Measurements from ENCODE around the gene NSMF.

Gene NSMF

DNA sequence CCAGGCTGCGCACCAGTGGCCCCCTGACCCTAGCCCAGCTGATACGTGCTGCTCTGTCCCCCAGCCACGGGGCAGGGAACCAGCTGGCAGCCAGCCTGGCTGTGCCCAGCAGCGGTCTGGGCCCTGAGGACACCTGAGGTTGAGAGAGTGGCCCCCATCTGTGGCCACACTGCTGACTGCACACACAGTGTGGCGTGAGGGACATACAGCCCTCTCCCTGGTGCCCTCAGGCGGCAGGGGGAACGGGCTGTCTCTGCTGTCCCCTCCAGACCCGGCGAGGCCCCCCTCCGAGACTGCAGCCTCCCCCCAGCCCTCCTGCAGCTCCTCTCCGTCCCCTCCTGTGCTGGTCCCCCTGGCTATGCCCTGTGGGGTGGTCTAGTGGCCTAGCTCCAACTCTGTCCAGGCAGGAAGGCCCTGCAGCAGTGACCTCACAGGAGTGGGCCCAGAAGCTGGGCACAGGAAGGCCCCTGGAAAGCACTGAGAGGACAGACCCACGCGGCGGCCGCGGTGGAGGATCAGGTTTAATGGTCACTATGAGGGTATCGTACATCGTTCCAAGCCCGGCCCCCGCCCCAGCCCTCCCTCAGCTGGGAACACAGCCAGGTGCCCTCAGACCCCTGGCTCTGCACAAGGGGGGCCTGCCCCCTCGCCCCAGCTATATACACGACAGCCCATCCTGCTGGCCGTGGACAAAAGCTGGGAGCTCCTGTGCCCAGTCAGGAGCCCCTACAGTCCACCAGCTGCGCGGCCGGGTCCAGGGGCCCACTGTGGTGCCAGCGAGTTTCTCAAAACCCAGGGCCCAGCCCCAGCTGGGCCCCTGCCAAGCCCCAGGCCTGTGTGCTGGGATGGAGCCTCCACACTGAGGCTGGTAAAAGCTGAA is 11.2 kb downstream of the NSMF start:
- no peak for DNase-seq

GRCh38 chr9:137446851-137447471 is 12.2 kb downstream of the NSMF start:
- peak; percentile 31 for DNase-seq

DNA sequence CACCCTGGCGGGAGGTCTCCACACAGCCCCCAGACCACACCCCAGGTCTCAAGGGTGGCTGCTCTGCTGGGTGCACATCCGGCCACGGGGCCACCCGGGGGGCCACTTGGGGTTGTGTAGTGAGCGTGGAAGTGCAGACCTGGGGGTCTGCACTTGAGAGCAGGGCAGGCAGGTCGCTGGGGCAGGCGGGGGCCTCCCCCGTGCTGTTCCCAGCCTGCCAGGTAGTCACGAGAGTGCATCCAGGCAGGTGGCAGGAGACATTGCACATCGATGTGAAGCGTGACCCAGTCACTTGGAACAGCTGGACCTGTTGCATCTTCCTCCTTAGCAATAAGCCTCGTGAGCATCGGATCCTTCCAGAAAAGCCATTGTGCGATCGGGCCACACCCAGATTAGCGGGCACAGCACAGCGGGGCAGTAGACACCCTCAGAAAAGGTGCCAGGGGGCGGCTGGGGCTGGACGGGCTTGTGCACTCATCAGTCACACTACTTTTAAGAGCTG is 13.2 kb downstream of the NSMF start:
- no peak for DNase-seq

DNA sequence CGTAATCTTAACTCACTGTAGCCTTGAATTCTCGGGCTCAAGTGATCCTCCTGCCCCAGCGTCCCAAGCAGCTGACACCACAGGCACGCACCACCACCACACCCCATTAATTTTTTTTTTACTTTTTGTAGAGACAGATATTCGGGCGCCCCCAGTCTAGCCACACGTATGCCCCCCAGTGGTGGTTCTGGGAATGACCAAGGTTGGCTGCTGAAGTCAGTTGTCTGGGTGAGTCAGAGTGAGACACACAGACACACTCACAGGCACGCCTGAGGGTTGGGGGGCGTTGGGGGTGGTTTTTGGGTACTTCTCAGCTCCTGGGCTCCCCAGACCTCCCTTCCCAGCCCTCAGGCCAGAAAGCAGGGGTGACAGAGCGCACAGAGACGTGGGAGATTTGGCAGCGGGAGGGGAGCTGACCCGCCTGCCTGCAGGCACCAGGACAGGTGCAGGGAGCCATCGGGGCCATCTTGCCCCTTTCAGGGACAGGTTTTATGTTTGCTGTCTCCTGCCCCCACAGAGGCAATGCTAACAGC is 13.8 kb downstream of the NSMF start:
- DNase-seq, result peak; percentile 77

DNA sequence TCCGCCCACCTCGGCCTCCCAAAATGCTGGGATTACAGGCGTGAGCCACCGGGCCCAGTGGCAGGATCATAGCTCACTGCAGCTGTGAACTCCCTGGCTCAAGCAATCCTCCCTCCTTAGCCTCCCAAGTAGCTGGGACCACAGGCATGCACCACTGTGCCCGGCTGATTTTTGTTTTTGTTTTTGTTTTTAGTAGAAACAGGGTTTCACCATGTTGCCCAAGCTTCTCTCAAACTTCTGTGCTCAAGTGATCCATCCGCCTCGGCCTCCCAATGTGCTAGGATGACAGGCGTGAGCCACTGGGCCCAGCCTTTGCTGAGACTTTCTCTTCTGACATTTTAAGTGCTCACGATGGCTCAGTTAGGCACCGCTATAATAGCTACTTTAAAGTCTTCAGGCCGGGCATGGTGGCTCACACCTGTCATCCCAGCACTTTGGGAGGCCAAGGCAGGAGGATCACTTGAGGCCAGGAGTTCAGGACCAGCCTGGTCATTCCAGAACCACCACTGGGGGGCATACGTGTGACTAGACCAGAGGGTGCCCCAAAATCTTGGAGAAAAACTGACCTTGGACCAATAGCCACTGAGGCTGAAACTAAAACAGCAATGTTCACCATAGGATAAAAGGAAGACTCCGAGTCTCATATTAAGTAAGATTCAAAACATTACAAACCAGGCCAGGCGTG is 14.9 kb downstream of the NSMF start:
- DNase-seq, result no peak

DNA sequence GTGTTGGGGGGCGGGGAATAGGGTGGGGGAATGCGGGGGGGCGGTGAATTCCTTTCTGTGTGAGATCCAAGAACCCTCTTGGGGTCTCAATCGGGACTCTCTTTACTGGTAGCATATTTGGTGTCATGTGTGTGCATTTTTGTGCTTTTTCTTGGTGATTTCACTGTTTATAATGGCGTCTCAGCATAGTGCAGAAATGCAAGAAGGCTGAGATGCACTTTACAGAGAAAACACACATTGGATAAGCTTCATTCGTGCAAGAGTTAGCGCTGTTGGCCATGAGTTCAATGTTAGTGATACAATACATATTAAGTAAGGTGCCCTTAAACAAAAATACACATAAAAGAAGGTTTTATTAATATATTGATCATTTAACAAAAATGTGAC is 17.2 kb downstream of the NSMF start:
- no peak for DNase-seq

DNA sequence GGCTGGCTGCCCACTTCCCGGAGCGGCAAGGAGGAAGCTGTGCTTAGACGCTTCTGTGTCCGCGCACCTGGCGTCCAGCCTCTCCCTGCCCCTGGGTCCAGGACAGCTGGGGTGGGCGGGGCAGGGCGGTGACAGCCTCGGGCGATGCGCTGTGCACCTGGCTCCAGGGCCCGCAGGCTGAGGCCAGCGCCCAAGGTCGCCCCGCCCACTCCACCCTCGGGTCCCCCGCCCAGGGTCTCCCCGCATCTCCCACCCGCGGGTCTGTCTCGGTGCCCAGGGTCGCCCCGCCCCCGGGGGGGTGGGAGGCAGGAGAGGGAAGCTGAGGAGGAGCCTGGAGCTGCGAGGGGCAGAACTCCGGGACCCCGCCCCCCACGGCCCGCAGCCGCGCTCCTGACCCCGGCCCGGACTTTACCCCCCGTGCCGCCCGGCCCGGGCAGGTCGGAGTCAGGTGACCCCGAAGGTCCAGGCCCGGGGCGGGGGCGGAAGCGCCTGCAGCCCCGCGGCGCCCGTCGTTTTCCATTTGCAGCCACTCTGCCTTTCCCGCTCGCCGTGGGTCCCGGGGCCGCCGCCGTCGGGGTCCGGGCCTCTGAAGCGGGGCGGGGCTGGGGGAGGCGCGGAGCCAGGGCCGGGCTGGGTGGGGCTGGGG is 17.7 kb downstream of the NSMF start, which contains the start of gene ENTPD8:
ENTPD8 (minus strand) TSS at position 69 of the 646 bp plus-strand sequence. CDS start 3,072 bp downstream, outside the sequence.
- no peak for DNase-seq

GRCh38 chr9:137439158-137439714 is 19.9 kb downstream of the NSMF start:
- DNase-seq, result no peak

- no peak for DNase-seq
Measured at GRCh38 chr9:137438591-137439157, 20.5 kb downstream of the NSMF start.

DNA sequence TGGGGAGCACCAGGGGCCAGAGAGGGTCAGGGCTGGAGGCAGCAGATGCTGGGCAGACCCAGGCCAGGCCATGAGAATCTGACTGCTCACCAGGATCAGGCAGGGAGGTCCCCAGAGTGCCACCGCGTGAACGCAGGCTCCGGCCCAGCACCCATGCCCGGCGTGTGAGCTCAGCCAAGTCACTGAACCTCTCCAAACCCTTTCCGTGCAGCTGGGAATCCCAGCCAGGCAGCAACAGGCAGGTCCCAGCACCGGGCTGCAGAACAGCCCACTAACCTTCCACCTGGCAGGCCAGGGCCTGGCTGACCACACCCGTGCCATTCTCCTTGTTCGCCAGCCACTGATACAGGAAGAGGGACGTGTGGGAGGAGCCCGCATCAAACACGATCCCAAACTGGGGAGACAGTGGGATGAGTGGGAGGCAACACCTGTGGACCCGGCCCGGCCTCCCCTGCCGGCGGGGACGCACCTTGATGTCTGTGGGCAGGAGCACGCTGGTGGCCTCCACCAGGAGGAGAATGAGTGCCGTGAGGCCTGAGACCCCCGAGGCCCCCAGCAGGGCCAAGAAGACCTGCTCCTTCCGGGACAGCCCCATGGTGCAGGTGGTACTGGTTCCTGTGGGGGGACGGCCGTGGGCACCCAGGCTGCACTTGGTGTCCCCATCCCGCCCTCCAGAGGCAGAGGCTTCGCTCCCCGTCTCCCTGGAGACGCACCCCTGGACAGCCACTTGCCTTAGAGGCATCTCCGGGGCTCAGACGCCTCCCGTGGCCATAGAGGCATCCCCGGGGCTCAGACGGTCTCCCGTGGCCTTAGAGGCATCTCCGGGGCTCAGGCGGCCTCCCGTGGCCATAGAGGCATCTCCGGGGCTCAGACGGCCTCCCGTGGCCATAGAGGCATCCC is 21.2 kb downstream of the NSMF start:
- DNase-seq, result no peak

DNA sequence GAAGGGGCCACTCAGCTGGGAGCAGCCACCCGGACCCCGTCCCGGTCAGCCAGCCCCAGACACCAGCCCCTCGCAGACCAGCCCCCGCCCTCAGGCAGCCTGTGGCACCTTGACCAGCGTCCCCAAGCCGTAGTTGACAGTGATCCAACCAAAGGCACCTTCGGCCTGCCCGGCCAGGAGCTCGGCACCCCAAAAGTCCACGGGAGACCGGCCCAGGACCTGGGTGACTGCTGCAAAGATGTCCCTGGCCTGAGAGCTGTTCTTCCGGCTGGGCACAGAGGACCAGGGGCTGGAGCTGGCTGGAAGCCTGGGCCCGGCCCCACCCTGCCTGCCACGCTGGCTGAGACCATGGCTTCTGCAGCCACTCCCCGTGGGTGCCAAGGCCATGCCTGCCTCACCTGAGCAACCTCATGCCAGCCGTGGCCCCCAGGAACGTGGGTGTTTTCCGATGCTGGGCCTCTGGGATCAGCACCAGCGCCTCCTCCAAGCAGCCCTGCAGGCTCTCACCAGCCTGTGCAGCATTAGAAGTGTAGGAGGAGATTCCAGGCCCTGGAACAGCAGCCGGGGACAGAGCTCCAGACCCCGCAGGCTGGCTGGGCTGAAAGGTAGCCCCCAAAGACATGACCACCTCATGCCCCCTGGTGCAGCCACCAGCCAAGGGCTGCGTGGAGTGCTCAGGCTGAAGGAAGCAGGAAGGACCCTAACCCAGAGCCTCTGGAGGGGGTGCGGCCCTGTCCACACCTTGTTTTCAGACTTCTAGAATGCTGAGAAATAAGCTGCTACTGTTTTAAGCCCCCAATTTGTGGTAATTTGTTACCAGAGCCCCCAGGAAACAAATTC is 22.2 kb downstream of the NSMF start:
- no peak for DNase-seq

GRCh38 chr9:137435980-137436760 is 23.0 kb downstream of the NSMF start:
- DNase-seq, result no peak

DNA sequence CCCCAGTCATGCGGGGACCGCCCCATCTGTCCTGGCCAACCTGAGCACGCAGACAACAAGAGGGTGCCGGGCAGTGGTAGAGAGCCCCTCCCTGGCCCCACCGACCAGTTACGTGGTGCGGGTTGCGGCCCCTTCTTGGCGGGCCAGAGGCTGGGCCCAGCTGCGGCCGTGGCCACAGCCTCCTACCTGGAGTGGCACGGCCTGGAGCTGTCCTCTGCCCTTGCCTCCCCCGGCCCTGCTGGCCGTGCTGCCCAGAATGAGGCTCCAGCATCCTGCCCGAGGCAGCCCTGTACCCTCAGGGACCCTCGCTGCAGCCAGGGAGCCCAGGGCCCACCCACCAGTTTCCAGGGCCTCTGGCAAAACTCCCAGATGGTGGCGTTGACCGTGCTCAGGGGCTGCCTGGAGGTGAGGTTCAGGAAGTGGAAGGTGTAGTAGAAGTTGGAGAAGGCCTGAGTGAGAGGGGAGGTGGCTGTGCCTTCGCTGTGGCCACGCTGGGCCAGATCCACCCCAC is 23.7 kb downstream of the NSMF start:
- no peak for DNase-seq

DNA sequence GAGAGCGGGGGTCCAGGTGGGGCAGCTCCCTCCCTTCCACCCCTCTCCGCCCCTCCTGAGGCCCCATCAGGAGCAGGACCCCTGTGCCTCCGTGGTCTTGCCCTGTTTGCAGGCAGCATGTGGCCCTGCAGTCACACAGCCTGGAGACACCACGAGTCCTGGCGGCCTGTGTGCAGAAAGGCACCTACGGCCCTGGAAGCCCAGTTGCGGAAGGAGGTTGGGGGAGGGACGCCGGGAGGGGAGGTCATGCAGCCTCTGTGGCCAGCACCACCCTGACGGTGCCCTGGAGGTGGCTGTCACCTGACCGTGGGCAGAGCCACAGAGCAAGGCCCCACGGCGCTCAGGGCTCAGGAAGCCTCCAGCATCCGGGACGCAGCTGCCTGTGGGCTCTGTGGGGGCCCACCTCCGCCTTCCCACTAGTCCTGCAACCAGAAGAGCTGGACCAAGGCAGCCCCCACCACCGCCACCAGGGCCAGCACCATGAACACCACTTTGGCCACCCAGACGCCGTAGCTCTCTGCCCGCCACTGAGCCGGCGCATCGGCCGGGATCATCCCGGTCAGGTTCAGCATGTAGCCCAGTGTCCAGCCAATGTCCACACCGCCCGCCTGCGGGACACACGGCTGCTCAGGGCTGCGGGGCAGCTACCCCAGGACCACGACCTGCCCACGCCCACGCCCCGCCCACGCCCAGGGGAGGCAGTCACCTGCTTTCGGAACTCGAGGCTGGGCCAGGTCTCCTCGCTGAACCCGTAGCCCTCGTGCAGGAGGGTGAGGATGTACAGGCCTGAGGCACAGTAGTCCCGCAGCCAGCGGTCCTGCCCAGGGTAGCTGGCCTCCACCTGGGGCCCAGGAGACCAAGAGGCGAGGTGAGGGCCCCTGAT is 24.4 kb downstream of the NSMF start:
- DNase-seq, result no peak

DNA sequence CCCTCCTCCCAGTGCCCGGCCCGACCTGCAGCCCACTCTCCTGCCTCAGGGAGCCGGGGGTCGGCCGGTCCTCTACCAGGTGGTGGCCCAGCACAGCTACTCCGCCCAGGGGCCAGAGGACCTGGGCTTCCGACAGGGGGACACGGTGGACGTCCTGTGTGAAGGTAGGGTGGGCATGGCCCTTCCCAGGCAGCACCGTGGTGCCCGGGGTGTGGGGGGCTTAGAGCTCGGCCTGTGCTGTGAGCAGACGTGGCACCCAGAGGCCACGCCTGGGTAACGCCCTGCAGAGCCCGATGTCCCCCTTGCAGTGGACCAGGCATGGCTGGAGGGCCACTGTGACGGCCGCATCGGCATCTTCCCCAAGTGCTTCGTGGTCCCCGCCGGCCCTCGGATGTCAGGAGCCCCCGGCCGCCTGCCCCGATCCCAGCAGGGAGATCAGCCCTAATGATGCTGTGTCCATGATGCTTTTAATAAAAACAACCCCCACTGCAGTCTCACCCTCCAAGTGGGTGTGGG is 25.2 kb downstream of the NSMF start:
- DNase-seq, result no peak

- DNase-seq, result no peak
Measured at GRCh38 chr9:137433349-137433915, 25.7 kb downstream of the NSMF start.
